ENCODE results near the gene HOXC11.
A peak's percentile ranks its signal among the peaks of the same experiment; 100 is the strongest.

HOXC11 gene

GRCh38 chr12:53984901-53985691, 12.2 kb downstream of the HOXC11 start, which contains the start of gene HOXC10:
Gene HOXC10 (plus strand): TSS chr12:53985146. CDS start chr12:53985260, 114 bp downstream.
- peak; percentile 97 for DNase-seq (ENCODE audit: low read depth)

GRCh38 chr12:53985692-53985993, 12.7 kb downstream of the HOXC11 start:
- DNase-seq (ENCODE audit: low read depth) = no peak

DNA sequence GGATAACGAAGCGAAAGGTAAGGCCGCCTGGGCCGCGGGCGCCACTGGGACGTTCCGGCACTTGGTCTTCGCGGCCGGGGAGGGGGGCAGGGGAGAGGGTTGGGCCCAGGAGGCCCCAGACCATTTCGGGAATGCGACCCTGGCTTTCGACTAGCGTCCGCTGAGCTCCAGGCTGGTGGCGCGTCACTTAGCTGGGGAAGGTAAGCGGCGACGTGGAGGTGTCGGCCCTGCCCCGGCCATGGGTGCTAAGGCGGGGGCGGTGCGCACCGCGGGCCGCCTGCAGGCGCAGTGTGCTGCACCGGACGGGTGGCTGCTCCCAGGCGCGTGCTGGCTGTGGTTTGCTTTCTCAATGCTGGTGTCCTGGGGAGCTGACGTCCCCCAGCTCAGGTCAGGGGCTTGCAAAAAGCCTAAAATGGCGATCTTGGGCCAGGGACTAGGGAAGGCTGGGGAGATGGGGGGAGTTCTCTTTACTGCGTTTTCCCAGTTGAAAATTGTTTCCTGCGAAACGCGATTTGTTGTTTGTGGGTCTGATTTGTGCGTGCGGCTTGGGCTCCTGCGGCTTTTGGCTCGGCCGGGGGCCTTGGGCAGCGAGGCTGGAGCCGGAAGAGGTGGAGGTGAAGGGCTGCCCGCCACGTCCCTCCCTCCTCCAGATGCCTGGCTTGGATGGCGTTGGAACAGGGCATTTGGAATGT, 13.2 kb downstream of the HOXC11 start:
- no peak for DNase-seq (ENCODE audit: low read depth)

DNA sequence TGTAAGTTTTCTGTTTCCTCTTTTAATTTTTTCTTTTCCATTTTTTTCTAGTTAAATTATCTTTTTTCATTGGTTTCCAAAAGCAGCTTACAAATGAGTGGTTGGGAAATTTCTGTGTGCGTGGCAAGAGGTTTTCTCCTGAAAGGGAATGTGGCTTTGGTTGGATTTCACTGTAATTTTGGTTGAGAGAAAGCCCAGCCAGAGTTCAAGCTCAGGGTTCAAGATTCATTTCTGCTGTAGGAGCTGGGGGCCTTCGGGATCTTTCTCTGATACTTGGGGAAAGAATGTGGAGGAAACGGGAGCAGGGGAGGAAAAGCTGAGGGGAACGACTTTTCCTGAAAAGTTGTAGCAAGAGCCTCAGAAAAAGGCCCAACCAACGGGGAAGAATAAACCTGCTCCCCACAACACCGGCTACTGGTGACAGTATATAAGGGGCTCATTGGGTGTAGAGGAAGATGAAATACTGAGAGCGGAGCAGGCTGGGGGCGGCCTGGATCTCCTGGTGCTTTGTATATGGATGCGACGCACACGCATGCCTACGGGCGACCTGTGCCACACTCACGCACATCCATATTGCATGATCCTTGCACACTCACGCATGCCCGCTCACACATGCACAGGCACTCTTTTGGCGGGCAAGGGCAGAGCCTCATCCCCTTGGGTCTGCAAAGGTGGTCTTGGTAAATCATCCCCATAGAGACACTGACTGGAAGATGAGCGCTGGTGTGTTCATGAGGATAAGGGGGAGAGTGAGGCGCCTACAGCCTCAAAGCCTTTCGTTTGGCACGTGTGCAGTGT, 14.0 kb downstream of the HOXC11 start:
- DNase-seq (ENCODE audit: low read depth) = no peak

DNA sequence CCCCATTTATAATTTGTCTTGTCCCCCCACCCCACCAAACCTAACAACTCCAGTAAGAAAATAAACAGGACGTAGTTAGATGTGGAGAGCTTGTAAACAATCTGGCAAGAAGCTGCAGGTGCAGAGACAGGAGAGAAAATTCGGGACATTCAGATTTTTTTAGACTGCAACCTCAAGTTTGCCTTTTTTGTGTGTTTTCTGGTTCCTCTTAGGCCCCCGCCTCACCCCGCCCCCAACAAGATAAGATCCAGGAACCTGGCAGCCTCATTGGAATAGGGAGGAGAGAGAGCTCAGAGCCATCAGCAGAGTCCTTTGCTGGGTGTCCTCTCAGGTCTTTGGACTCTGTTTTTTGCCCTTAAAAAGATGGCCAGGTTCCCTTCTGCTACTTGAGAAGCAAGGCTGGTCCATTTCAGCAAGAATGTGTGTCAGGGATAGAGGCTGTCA, 14.9 kb downstream of the HOXC11 start:
- no peak for DNase-seq (ENCODE audit: low read depth)

DNA sequence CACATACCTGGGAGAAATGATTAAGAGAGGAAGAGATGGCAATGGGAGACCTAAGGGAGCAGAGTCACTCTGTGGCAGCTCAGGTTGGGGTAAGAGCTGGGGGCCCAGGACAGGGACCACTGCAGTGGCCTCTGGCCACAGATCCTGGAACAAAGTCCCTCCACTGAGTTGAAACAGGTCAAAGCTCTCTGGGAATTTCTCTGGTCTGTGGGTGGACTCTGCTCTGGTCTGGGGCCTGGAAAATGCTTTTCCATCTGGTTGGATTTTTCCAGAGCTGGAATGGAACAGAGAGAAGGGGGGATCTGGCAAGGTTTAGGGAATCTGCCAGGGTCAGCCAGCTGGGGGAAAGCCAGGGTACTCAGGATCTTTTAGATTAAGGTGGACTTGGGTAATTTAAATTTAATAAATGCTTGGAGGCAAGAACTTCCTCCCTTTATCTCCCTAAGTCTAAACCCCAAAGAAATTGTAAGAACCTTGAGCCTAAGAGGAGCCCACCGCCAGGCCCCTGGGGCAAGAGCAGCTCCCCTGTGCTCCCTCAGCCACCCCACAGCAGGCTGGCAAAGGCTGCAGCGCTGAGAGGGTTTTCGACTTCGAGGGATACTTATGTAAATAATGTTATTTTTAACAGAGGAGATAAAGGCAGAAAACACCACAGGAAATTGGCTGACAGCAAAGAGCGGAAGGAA, 15.8 kb downstream of the HOXC11 start:
- no peak for DNase-seq (ENCODE audit: low read depth)

DNA sequence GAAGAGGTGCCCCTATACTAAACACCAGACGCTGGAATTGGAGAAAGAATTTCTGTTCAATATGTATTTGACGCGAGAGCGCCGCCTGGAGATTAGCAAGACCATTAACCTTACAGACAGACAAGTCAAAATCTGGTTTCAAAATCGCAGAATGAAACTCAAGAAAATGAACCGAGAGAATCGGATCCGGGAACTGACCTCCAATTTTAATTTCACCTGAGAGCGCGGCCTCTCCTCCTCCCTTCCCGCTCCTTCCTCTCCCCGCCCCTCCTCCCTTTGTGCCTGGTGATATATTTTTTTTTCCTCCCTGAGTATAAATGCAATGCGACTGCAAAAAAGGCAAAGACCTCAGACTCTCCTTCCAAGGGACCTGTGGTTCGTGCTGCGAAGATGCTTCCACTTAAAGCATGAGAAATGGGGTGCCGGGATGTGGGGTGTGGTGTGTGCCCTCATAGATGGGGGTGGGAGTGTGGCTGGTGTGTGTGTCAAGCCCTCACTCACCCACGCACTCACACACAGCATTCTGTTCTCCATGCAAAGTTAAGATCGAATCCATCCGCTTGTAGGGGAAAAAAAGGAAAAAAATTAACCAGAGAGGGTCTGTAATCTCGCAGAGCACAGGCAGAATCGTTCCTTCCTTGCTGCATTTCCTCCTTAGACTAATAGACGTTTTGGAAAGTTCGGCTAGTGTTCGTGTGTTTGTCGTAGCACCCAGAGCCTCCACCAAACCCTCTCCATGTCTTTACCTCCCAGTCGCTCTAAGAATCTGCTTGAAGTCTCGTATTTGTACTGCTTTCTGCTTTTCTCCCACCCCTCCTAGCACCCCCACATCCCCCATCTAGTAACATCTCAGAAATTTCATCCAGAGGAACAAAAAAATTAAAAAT, 16.5 kb downstream of the HOXC11 start:
- DNase-seq (ENCODE audit: low read depth) = peak; percentile 80

GRCh38 chr12:53990311-53991076, 17.6 kb downstream of the HOXC11 start:
- no peak for DNase-seq (ENCODE audit: low read depth)

DNA sequence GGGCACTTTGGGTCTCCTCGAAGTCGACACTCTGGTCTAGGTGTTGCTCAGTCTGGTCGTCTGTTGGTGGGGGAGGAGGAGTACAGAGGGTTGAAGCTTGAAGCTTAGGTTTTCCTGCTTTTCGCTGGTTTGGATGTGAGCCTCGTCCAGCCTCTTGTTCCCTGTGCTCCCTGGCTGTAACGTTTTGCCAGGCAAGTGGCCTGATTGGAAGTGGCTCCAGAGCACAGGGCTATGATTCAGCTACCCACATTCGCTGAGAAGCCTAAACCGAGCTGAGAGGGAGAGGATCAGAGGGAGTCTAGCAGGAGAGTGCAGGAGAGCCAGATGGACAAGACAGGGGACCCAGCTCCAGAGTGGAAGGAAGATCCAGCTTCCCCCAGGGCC, 18.1 kb downstream of the HOXC11 start:
- DNase-seq (ENCODE audit: low read depth) = peak; percentile 94

GRCh38 chr12:53992377-53992889, 19.5 kb downstream of the HOXC11 start:
- DNase-seq (ENCODE audit: low read depth) = no peak

DNA sequence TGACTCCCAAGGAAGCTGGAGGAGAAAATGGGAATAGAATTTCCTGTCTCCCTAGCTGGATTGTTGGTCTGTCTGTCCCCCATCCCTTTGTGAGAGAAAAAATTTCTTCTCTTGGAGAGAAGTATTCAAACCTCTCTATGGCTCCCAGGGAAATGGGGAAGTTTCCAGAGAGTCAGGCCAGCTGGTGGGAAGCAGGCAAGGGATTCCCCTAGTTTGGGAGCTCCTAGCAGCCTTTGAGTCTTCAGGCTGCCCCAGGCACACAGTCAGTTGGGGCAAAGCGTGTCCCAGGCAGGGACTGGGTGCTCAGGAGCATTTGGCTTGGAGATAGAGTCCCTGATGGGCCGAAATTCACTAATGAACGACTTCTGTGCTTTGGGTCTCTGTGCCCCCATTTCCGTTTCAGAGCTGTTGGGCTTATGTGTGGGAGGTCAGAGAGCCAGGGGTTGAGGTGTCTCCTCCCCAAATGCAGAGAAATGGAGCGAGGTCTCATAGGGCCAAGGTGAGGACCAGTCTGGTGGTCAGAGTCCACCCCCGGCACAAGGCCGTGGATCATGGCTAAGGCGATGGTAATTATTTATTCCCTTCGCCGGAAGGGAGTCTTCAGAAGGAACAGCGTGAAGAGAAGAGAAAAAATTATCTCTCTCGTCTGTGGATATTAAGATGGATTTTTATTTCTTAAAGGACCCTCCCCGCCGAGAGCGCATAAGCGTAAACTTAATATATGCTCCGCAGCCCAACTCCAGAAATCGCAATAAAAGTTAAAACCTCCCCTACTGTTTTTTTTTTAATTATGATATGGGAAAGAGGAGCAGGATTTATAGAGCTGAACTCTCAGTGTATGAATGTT, 20.5 kb downstream of the HOXC11 start:
- DNase-seq (ENCODE audit: low read depth) = no peak

DNA sequence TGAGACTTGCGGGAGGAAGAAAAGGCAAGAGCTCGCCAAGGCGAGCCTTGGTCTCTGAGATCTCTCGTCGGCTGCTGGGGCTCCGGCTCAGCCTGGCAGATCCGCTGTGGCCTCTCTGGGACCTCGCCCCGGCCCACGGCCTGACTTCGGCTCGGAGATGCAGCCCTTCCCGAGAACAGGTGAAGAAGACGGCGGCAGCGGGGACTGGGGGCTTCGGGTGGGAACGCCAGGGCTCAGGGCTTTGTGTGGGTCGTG, 21.0 kb downstream of the HOXC11 start:
- no peak for DNase-seq (ENCODE audit: low read depth)

DNA sequence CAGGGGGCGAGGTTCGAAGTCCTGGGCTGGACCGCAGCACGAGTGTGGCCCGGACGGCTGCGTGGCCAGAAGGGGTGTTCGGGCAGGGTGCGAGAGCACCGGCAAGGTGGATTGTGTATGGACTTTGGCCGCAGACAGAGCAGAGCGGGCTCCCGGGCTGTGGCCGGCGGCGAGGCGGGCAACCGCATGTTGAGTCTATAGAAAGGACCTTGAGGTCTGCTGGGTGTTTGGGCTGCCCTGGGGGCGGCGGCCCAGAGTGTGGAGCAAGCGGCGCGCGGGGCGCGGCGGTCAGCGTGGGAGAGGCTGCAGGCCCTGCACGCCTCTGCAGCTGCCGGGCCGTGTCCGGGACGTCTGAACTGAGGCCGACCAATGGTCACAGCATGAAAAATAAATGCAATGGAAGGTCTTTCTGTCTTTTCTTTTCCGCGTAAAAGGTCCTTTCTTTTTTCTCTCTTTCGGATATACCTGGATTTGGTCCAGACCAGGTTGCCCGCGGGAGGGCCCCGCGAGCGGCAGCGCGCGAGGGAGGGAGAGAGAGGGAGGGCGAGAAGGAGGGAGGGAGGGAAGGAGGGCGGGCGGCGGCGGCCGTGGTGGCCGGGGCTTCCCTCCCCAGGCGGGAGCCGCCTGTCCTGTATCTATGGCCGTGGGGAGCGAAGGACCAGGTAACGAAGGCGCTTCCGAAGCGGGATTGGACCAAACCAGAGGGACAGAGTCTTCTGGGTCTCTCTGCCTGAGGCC, 21.5 kb downstream of the HOXC11 start:
- no peak for DNase-seq (ENCODE audit: low read depth)

DNA sequence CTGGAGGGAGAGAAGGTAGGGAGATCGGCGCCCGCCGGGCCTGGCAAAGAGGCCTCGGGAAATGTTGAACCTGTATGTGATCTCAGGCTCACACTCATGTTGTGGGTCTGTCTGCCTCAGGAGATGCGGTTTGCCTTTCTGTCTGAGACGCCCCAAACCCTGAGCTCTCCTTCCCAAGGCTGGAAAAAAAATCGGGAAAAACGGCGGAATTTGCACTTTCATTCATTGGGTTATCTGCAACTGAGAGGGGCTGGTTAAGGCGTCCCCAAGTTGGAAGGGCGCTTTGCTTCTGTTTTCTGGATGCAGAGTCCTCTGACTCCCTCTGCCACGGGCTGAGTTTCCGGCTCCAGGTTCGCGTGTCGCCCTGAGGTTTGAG, 22.1 kb downstream of the HOXC11 start:
- no peak for DNase-seq (ENCODE audit: low read depth)

DNA sequence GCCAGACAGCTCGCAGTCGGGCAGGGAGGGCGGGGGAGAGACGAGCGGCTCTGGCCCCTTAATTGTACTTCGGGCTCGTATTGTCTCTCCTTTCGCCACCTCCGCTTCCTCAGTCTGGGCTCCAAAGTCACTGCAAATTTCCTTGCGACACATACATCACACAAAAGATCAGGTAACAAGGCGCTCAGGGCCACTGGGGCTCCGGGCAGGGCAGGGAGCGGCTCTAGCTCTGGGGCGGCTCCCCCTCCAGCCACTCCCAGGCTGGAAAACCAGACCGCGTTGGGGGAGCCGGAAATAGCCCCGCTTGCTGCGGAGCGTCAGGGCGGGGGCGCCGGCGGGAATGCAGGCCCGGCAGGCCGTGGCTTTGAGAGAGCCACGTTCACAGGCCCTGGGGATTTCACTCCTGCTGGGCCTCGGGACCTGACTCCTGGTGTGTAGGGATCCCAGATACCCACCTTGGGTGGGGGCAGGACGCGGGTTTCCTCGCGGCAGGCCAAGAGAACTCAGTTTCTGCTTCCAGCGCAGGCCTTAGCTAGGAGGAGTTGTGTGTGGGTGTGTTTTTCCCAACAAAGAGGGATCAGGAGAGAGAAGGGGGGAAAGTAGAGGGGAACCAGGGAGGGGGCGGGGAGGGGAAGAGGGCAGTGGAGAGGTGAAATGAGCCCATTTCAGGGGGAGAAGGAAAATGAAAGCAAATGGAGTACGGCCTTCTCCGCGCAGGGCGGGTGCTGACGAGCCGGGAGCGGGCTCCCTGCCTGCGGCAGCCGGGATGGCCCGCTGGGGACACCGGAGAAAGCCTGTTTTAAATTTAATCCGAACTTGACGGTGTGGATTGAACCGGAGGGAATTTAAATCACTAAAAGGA, 22.7 kb downstream of the HOXC11 start:
- no peak for DNase-seq (ENCODE audit: low read depth)

DNA sequence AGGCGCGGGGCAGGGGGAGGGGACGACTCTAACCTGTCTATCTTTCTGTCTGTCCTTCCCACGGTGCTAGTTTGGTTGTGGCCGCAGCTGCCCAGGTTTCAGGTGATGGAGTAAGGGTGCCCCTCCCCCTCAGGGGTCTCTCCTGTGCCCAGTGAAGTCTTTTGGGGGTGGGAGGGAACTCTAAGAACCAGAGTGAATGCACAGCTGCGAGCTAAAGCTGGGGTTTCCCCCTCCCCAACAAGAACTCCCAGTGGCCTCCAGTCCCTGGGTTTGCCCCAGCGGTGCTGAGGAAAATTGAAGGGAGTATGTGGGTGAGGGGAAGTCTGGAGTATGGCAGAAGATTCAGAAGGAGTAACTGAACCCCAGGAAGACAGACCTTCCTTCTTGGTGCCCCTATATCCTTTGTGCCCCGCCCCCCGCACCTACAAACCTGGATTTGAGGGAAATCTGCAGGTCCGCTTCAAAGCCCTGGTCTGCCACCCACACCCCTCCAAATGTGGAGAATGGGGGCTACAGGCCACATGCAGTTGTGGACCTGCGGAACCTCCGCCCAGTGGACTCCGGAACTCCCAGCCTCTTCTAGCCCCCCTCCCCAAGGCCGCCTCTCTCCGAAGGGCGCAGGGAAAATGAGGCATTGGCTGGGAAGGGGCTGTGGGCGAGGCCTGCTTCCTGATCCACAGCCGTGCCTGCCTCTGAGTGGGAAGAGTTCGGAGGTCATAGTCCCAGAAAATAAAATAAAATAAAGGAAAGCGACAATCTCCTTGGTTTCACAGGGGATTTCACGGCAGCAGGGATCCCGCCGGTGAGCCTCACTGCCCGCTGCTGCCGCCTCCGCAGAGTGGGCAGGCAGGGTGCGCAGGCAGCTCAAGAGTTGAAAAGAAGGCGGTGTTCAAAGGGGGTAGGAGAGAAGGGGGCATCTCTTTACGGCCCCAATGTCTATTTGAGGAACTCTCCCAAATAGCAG, 23.6 kb downstream of the HOXC11 start:
- DNase-seq (ENCODE audit: low read depth) = no peak

All from stromal cell of bone marrow (primary cell).